Hepatocyte (in vitro differentiated cells): ENCODE data around the gene ABCC11. TPM values are rescaled to one million over a fixed set of nuclear protein-coding genes. Genes with fewer than 3 reads are reported as not detected.

Source experiments
- DNase-seq: peaks from one replicate; pipeline ENCODE4 v3.0.0-alpha.2; 2016; ENCODE audit warnings: low spot score
- H2AFZ ChIP-seq: fragments of 200-600 bp; sonication (generic); 2 replicates; pipeline ENCODE4 v1.6.0; 2016; ENCODE audit warnings: antibody characterized with exemption, mild to moderate bottlenecking
- H3K27ac ChIP-seq: fragments of 200-600 bp; sonication (generic); 2 replicates; pipeline ENCODE4 v1.5.1; 2016; ENCODE audit warnings: mild to moderate bottlenecking
- H3K27me3 ChIP-seq: fragments of 200-600 bp; sonication (generic); 2 replicates; pipeline ENCODE4 v1.6.1; 2016
- H3K36me3 ChIP-seq: fragments of 200-600 bp; sonication (generic); replicated peaks from 2 replicates; pipeline ENCODE4 v1.5.1; 2016; ENCODE audit warnings: low read depth; ENCODE audit not compliant: insufficient read depth
- H3K4me1 ChIP-seq: fragments of 200-600 bp; sonication (generic); 2 replicates; pipeline ENCODE4 v1.5.1; 2016; ENCODE audit warnings: mild to moderate bottlenecking, moderate library complexity; ENCODE audit not compliant: insufficient read depth
- H3K4me2 ChIP-seq: fragments of 200-600 bp; sonication (generic); 2 replicates; pipeline ENCODE4 v1.6.0; 2016
- H3K4me3 ChIP-seq: fragments of 200-600 bp; sonication (generic); 2 replicates; pipeline ENCODE4 v1.5.1; 2016; ENCODE audit warnings: mild to moderate bottlenecking
- H3K79me2 ChIP-seq: fragments of 200-600 bp; sonication (generic); 2 replicates; pipeline ENCODE4 v1.6.0; 2017; ENCODE audit warnings: mild to moderate bottlenecking
- H3K9me2 ChIP-seq: fragments of 200-600 bp; sonication (generic); replicated peaks from 2 replicates; pipeline ENCODE4 v1.6.0; 2017; ENCODE audit warnings: mild to moderate bottlenecking; ENCODE audit not compliant: insufficient read depth
- H3K9me3 ChIP-seq: fragments of 200-600 bp; sonication (generic); 2 replicates; pipeline ENCODE4 v1.5.1; 2016; ENCODE audit warnings: low read depth, mild to moderate bottlenecking
- H4K20me1 ChIP-seq: fragments of 200-600 bp; sonication (generic); 2 replicates; pipeline ENCODE4 v1.6.0; 2016; ENCODE audit warnings: mild to moderate bottlenecking; ENCODE audit not compliant: insufficient read depth, poor library complexity, severe bottlenecking
- EZH2 ChIP-seq: fragments of 200-600 bp; sonication (generic); IDR thresholded peaks from 2 replicates; pipeline ENCODE4 v1.6.1; 2016; ENCODE audit warnings: antibody characterized with exemption, mild to moderate bottlenecking, borderline replicate concordance
- EZH2phosphoT487 ChIP-seq: fragments of 200-600 bp; sonication (generic); IDR thresholded peaks from one replicate; pipeline ENCODE4 v1.6.1; 2018; ENCODE audit warnings: antibody characterized with exemption, mild to moderate bottlenecking, low read depth, moderate library complexity; ENCODE audit not compliant: unreplicated experiment, severe bottlenecking
- WGBS: methylation state at CpG from one replicate; pipeline ENCODE4 v1.1.6; 2016; ENCODE audit warnings: low lambda C conversion rate; ENCODE audit errors: missing lambda C conversion rate; 5-methylcytosine and 5-hydroxymethylcytosine counted together
- polyA plus RNA-seq: library from polyadenylated mRNA; unstranded; fragments of >200 nt; fragmentation: Nextera tagmentation; extraction: Ambion mirVana; gene quantifications from 2 replicates; pipeline ENCODE4 v1.2.1, GENCODE V29; 2016
- total RNA-seq: library from RNA; depleted of rRNA; stranded (reverse); fragments of >200 nt; gene quantifications from 2 replicates; pipeline ENCODE4 v1.2.3, GENCODE V29; 2014
- TF ChIP-seq, protein P1 (sequence below): fragments of 200-600 bp; sonication (generic); IDR thresholded peaks from 2 replicates; pipeline ENCODE4 v1.5.1; 2016; ENCODE audit warnings: antibody characterized with exemption, mild to moderate bottlenecking; ENCODE audit not compliant: poor library complexity

Gene ABCC11
- total and polyA plus RNA-seq, 2 experiments from 2014 or later: 0.50 to 2.0 TPM

GRCh38 chr16:48276102-48276501, 28.8 kb upstream of the ABCC11 start:
- Histone ChIP-seq H3K4me1 (peaks cover 11% of the 10 kb centered on the region), H3K27ac (peak overlapping the region; percentile 77), H3K79me2 (peaks cover 29% of the 10 kb centered on the region), H3K9me3 (no peaks in the 10 kb centered on the region), H3K27me3 (no peaks in the 10 kb centered on the region), H4K20me1 (no peaks in the 10 kb centered on the region), H3K4me2 (peak overlapping the region; percentile 33), H3K9me2 (no peaks in the 10 kb centered on the region), H2AFZ (no peak overlapping the region), H3K36me3 (no peaks in the 10 kb centered on the region), H3K4me3 (no peak overlapping the region)
- WGBS: 58% methylated on average over 4 of the region's 4 CpGs
- DNase-seq: peak; percentile 58
- no peak for TF ChIP-seq EZH2phosphoT487
- no peak for TF ChIP-seq EZH2
- TF ChIP-seq, protein P1, sequence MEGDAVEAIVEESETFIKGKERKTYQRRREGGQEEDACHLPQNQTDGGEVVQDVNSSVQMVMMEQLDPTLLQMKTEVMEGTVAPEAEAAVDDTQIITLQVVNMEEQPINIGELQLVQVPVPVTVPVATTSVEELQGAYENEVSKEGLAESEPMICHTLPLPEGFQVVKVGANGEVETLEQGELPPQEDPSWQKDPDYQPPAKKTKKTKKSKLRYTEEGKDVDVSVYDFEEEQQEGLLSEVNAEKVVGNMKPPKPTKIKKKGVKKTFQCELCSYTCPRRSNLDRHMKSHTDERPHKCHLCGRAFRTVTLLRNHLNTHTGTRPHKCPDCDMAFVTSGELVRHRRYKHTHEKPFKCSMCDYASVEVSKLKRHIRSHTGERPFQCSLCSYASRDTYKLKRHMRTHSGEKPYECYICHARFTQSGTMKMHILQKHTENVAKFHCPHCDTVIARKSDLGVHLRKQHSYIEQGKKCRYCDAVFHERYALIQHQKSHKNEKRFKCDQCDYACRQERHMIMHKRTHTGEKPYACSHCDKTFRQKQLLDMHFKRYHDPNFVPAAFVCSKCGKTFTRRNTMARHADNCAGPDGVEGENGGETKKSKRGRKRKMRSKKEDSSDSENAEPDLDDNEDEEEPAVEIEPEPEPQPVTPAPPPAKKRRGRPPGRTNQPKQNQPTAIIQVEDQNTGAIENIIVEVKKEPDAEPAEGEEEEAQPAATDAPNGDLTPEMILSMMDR: no peak

DNA sequence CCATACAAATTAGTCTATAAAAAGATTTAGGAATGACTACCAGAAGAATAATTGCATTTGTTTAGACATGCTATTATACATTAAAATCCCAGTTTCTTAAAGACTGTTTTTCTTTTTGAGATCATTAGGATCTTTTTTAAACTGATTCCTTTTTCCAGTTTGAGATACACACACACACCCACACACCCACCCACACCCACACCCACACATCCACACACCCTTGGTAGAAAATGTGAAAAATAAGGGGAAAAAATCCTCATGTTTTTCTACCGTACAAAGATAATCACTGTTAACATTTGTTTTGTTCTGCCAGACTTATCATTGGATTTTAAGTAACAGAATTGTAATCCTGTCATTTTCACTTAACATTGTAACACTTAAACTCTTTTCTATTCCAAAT, 27.1 kb upstream of the ABCC11 start:
- H3K4me3 ChIP-seq: no peak overlapping the region
- no peaks in the 10 kb centered on the region for H3K36me3 ChIP-seq
- H3K4me1 ChIP-seq: peaks cover 11% of the 10 kb centered on the region
- no peak overlapping the region for H3K4me2 ChIP-seq
- no peaks in the 10 kb centered on the region for H3K9me3 ChIP-seq
- no peak for TF ChIP-seq EZH2phosphoT487
- no peaks in the 10 kb centered on the region for H4K20me1 ChIP-seq
- no peak for DNase-seq
- no peaks in the 10 kb centered on the region for H3K9me2 ChIP-seq
- H3K27me3 ChIP-seq: no peaks in the 10 kb centered on the region
- H3K27ac ChIP-seq: no peak overlapping the region
- no peak overlapping the region for H2AFZ ChIP-seq
- peaks cover 20% of the 10 kb centered on the region for H3K79me2 ChIP-seq
- 100% methylated on average over 1 of the region's 1 CpG for WGBS

- H3K4me3 ChIP-seq: no peak overlapping the region
- no peak overlapping the region for H2AFZ ChIP-seq
- no peak for DNase-seq
- H3K27me3 ChIP-seq: no peaks in the 10 kb centered on the region
- peaks cover 8% of the 10 kb centered on the region for H3K79me2 ChIP-seq
- H4K20me1 ChIP-seq: no peaks in the 10 kb centered on the region
- H3K4me1 ChIP-seq: peaks cover 11% of the 10 kb centered on the region
- WGBS: 90% methylated on average over 8 of the region's 8 CpGs
- no peaks in the 10 kb centered on the region for H3K9me2 ChIP-seq
- no peaks in the 10 kb centered on the region for H3K9me3 ChIP-seq
- H3K4me2 ChIP-seq: no peak overlapping the region
- H3K36me3 ChIP-seq: no peaks in the 10 kb centered on the region
- TF ChIP-seq, protein P1: no peak
- TF ChIP-seq EZH2: no peak
- TF ChIP-seq EZH2phosphoT487: no peak
- no peak overlapping the region for H3K27ac ChIP-seq
Measured at GRCh38 chr16:48272837-48273421, 25.6 kb upstream of the ABCC11 start.

- 95% methylated on average over 5 of the region's 5 CpGs for WGBS
Measured at GRCh38 chr16:48271728-48272127, 24.4 kb upstream of the ABCC11 start.

More at GRCh38 chr16:48271728-48272127, 24.4 kb upstream of the ABCC11 start:
- no peak for TF ChIP-seq EZH2
- TF ChIP-seq, protein P1: peak; percentile 12
- TF ChIP-seq EZH2phosphoT487: no peak
- Histone ChIP-seq H3K4me3 (no peak overlapping the region), H3K4me2 (no peak overlapping the region), H4K20me1 (no peaks in the 10 kb centered on the region), H3K27me3 (no peaks in the 10 kb centered on the region), H3K9me2 (no peaks in the 10 kb centered on the region), H3K27ac (no peak overlapping the region), H3K79me2 (peaks cover 12% of the 10 kb centered on the region), H3K36me3 (no peaks in the 10 kb centered on the region), H3K4me1 (peaks cover 9% of the 10 kb centered on the region), H2AFZ (no peak overlapping the region), H3K9me3 (no peaks in the 10 kb centered on the region)
- no peak for DNase-seq
